ENCODE data around the gene SDSL. TPM values are rescaled to one million over a fixed set of nuclear protein-coding genes. Genes with fewer than 3 reads are reported as not detected.

SDSL gene
- total and polyA plus RNA-seq, 2 of the 13 experiments (the other 11 are each of a cell fraction or from before 2014, with no cell fraction given) = 1.2 to 1.7 TPM

GRCh38 chr12:113418213-113418879 lies 3.8 kb upstream of the SDSL start (continued):
- TF ChIP-seq USF2 (IDR thresholded peaks at IDR 0.05; ENCODE audit: low read depth, low read length) (no peak), USF2 (CRISPR knock-in tag; IDR thresholded peaks at IDR 0.05; ENCODE audit: borderline replicate concordance) (peak; percentile 20; the same call in 1 of the 2 replicates), ZNF550 (CRISPR knock-in tag; IDR thresholded peaks at IDR 0.05; ENCODE audit: borderline replicate concordance) (no peak), ZNF891 (CRISPR knock-in tag; IDR thresholded peaks at IDR 0.05) (no peak), ZNF354B (CRISPR knock-in tag; IDR thresholded peaks at IDR 0.05) (no peak), ZNF501 (CRISPR knock-in tag; IDR thresholded peaks at IDR 0.05) (no peak), ZNF619 (CRISPR knock-in tag; IDR thresholded peaks at IDR 0.05) (no peak), ZNF883 (CRISPR knock-in tag; IDR thresholded peaks at IDR 0.05; ENCODE audit: not compliant biosample characterization) (no peak), MXD4 (CRISPR knock-in tag; IDR thresholded peaks at IDR 0.05) (no peak; the same call in 1 of the 2 replicates), ZBTB14 (CRISPR knock-in tag; IDR thresholded peaks at IDR 0.05) (no peak), NFE2 (CRISPR knock-in tag; IDR thresholded peaks at IDR 0.05) (no peak), ESRRA (CRISPR knock-in tag; IDR thresholded peaks at IDR 0.05; ENCODE audit: low read depth) (peak; percentile 84), SAFB2 (CRISPR knock-in tag; IDR thresholded peaks at IDR 0.05; ENCODE audit: borderline replicate concordance, low read depth) (no peak), LCORL (IDR thresholded peaks at IDR 0.05) (no peak), LCORL (CRISPR knock-in tag; IDR thresholded peaks at IDR 0.05) (peak; percentile 87), POLR2AphosphoS2 (IDR thresholded peaks at IDR 0.05; ENCODE audit: low read depth, low read length) (no peak), PRDM4 (CRISPR knock-in tag; IDR thresholded peaks at IDR 0.05; ENCODE audit: borderline replicate concordance) (no peak), ZBTB2 (CRISPR knock-in tag; IDR thresholded peaks at IDR 0.05; ENCODE audit: low read depth) (no peak), ZNF292 (CRISPR knock-in tag; IDR thresholded peaks at IDR 0.05; ENCODE audit: borderline replicate concordance, low read depth) (no peak), SNRNP70 (IDR thresholded peaks at IDR 0.05; ENCODE audit: low read depth, low read length) (no peak), ZNF180 (CRISPR knock-in tag; IDR thresholded peaks at IDR 0.05; ENCODE audit: borderline replicate concordance, low read depth) (no peak), MLX (CRISPR knock-in tag; IDR thresholded peaks at IDR 0.05) (no peak), RFXANK (CRISPR knock-in tag; IDR thresholded peaks at IDR 0.05) (no peak)
